ENCODE measurements around the gene ELL2. TPM values are rescaled to one million over a fixed set of nuclear protein-coding genes. Genes with fewer than 3 reads are reported as not detected.

ELL2 gene
- total and polyA plus RNA-seq, 7 donors = 16.2 to 59.8 (median 36.9) TPM

GRCh38 chr5:95935553-95936100 lies 26.0 kb downstream of the ELL2 start:
- peaks cover 45% of the 10 kb centered on the region for H3K4me1 ChIP-seq
- intact Hi-C loops (cut with DNase I) = no loop called here
- WGBS, 3 donors = 91 to 97% (median 95%) methylated on average over 2 of the region's 2 CpGs

DNA sequence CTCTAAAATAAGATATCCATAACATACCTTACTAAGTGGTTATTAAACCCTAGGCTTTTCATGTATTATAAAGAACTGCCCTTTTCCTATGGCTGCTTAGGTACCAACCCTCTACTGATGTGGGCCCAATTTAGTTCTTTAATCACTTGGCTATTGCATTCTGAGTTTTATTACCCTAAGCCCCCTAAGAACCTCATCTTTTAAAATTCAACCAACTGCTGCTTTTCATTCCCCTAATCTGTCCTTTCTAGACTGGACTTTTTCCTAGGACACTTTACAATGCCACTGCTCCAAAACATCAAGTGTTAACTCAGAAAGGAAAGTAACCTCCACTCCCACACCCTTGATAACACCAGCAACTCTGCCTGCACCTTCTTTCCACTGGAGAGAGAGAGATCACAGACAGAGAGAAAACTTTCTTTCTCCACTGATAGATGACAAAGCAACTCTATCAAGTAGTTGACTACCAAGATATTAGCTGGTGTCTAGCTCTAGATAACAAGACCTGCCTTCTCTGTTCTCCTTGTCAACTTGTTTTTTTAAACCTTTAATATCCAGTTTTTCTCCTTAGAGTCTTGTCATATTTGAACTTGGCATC lies 27.3 kb downstream of the ELL2 start:
- no peak for ATAC-seq
- H3K36me3 ChIP-seq (ENCODE audit: insufficient read depth in 1 of 2, low read depth in 1 of 2) = peaks cover 2 to 4% of the 10 kb centered on the region in 2 donors
- H3K4me3 ChIP-seq = no peak overlapping the region
- H3K27me3 ChIP-seq (ENCODE audit: insufficient read depth in 3 of 3, low read length in 2 of 3) = no peaks in the 10 kb centered on the region
- H3K27ac ChIP-seq = no peak overlapping the region
- H3K4me1 ChIP-seq = peaks cover 46% of the 10 kb centered on the region
- H3K9me3 ChIP-seq = no peaks in the 10 kb centered on the region
- DNase-seq = no peak
- TF ChIP-seq CTCF (IDR thresholded peaks at IDR 0.05) = no peak
- intact Hi-C loops (cut with DNase I) = no loop called here

More at GRCh38 chr5:95935553-95936100, 26.0 kb downstream of the ELL2 start:
- H3K36me3 ChIP-seq (ENCODE audit: insufficient read depth in 1 of 2, low read depth in 1 of 2) = peaks cover 2 to 4% of the 10 kb centered on the region in 2 donors
- no peak overlapping the region for H3K27ac ChIP-seq
- H3K9me3 ChIP-seq = no peaks in the 10 kb centered on the region
- H3K4me3 ChIP-seq = no peak overlapping the region
- no peaks in the 10 kb centered on the region for H3K27me3 ChIP-seq (ENCODE audit: insufficient read depth in 3 of 3, low read length in 2 of 3)
- TF ChIP-seq CTCF (IDR thresholded peaks at IDR 0.05) = no peak
- ATAC-seq (no peak), DNase-seq (no peak)

DNA sequence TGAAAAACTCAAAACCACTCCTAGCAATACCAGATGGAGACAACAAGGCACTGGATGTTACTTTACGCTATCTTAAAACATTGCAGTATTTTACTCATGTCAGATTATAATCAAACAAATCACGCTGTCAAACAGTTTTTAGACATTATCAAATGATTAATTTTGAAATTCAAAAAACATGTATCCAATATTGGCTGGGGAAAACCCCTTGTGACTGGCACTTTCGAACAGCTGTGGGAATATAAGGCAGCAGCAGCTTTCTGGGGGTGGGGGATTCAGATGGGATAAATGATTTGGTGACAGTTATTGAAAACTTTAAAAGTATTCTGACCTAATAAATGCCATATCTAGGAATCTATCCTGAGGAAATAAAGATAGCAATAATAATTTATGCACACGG lies 28.7 kb downstream of the ELL2 start:
- intact Hi-C loops (cut with DNase I) = no loop called here
- Histone ChIP-seq H3K36me3 (ENCODE audit: insufficient read depth in 1 of 2, low read depth in 1 of 2) (peaks cover 2 to 4% of the 10 kb centered on the region in 2 donors), H3K27me3 (ENCODE audit: insufficient read depth in 3 of 3, low read length in 2 of 3) (no peaks in the 10 kb centered on the region), H3K27ac (no peak overlapping the region), H3K4me1 (peaks cover 54% of the 10 kb centered on the region), H3K4me3 (no peak overlapping the region), H3K9me3 (no peaks in the 10 kb centered on the region)
- no peak for DNase-seq
- 77 to 98% (median 82%) methylated on average over 4 of the region's 4 CpGs for WGBS, 3 donors
- no peak for ATAC-seq
- no peak for TF ChIP-seq CTCF (IDR thresholded peaks at IDR 0.05)

- Histone ChIP-seq H3K4me1 (peaks cover 59% of the 10 kb centered on the region), H3K4me3 (no peak overlapping the region), H3K9me3 (no peaks in the 10 kb centered on the region), H3K27ac (no peak overlapping the region), H3K27me3 (ENCODE audit: insufficient read depth in 3 of 3, low read length in 2 of 3) (no peaks in the 10 kb centered on the region), H3K36me3 (ENCODE audit: insufficient read depth in 1 of 2, low read depth in 1 of 2) (no peaks in the 10 kb centered on the region)
- DNase-seq = no peak
- intact Hi-C loops (cut with DNase I) = no loop called here
- TF ChIP-seq CTCF (IDR thresholded peaks at IDR 0.05) = no peak
- WGBS, 3 donors = 89 to 92% (median 90%) methylated on average over 3 of the region's 3 CpGs
- ATAC-seq = no peak
Measured at GRCh38 chr5:95931079-95931833, 30.4 kb downstream of the ELL2 start.

Data from psoas muscle (tissue), 8 donors.